Common myeloid progenitor, CD34-positive (primary cell): ENCODE measurements around the gene POT1.

ENCODE experiments used
- CTCF ChIA-PET: fragments of 350-600 bp; sonication (Branson Sonifier 250); formaldehyde crosslinking; loops from one replicate; lab custom pipeline; 2021; ENCODE audit warnings: antibody characterized with exemption; lab: Charles Lee
- POLR2A ChIA-PET: fragments of 350-600 bp; sonication (Branson Sonifier 250); formaldehyde crosslinking; loops from one replicate; lab custom pipeline; 2021; ENCODE audit warnings: antibody characterized with exemption; lab: Charles Lee
- DNase-seq, 3 donors: peaks; one replicate each; pipeline versions ENCODE4 v3.0.0 to v3.0.0-alpha.2; 2013
- H3K27ac ChIP-seq, 2 experiments: 1 replicate in 1 of 2; 2 replicates in 1 of 2; pipeline ENCODE4 v1.7.0; 2013; ENCODE audit warnings: inconsistent platforms in 2 of 2, low read length in 2 of 2, mild to moderate bottlenecking in 2 of 2, low read depth in 1 of 2, moderate library complexity in 1 of 2; ENCODE audit not compliant: severe bottlenecking in 2 of 2, insufficient read depth in 1 of 2, poor library complexity in 1 of 2
- H3K27me3 ChIP-seq, 5 experiments: replicated peaks in 2 of 5; 1 replicate in 3 of 5; 2 replicates in 2 of 5; pipeline versions ENCODE4 v1.6.1 to v1.7.0; 2013; ENCODE audit warnings: low read length in 4 of 5, mild to moderate bottlenecking in 2 of 5, moderate library complexity in 2 of 5, inconsistent platforms in 1 of 5; ENCODE audit not compliant: insufficient read depth in 5 of 5, control insufficient read depth in 4 of 5
- H3K36me3 ChIP-seq, 4 experiments: 1 replicate in 2 of 4; 2 replicates in 2 of 4; pipeline versions ENCODE4 v1.6.1 to v1.7.0; 2013; ENCODE audit warnings: low read length in 3 of 4, control low read depth in 1 of 4, mild to moderate bottlenecking in 1 of 4; ENCODE audit not compliant: control insufficient read depth in 4 of 4, insufficient read depth in 4 of 4
- H3K4me1 ChIP-seq, 4 experiments: 1 replicate in 3 of 4; 2 replicates in 1 of 4; pipeline versions ENCODE4 v1.6.1 to v1.7.1; 2013; ENCODE audit warnings: low read length in 3 of 4, mild to moderate bottlenecking in 3 of 4, control low read depth in 1 of 4, inconsistent platforms in 1 of 4, moderate library complexity in 1 of 4; ENCODE audit not compliant: control insufficient read depth in 4 of 4, insufficient read depth in 4 of 4; ENCODE audit errors: control extremely low read depth in 1 of 4
- H3K4me3 ChIP-seq, 7 experiments: 1 replicate in 4 of 7; 2 replicates in 3 of 7; pipeline versions ENCODE4 v1.5.1 to v1.7.0; 2013; ENCODE audit warnings: mild to moderate bottlenecking in 7 of 7, low read length in 6 of 7, moderate library complexity in 6 of 7, inconsistent platforms in 2 of 7, low read depth in 2 of 7, control low read depth in 1 of 7; ENCODE audit not compliant: insufficient read depth in 4 of 7, control insufficient read depth in 1 of 7; ENCODE audit errors: extremely low read depth in 1 of 7
- H3K9me3 ChIP-seq, 5 experiments: 1 replicate in 4 of 5; 2 replicates in 1 of 5; pipeline versions ENCODE4 v1.6.1 to v1.7.1; 2013; ENCODE audit warnings: low read length in 4 of 5, mild to moderate bottlenecking in 2 of 5, inconsistent platforms in 1 of 5, low read depth in 1 of 5, moderate library complexity in 1 of 5; ENCODE audit not compliant: control insufficient read depth in 4 of 5, insufficient read depth in 2 of 5; ENCODE audit errors: control extremely low read depth in 1 of 5
- WGBS: methylation state at CpG from one replicate; pipeline ENCODE4 v1.1.5; 2013; ENCODE audit not compliant: insufficient coverage; 5-methylcytosine and 5-hydroxymethylcytosine counted together

POT1 gene

DNA sequence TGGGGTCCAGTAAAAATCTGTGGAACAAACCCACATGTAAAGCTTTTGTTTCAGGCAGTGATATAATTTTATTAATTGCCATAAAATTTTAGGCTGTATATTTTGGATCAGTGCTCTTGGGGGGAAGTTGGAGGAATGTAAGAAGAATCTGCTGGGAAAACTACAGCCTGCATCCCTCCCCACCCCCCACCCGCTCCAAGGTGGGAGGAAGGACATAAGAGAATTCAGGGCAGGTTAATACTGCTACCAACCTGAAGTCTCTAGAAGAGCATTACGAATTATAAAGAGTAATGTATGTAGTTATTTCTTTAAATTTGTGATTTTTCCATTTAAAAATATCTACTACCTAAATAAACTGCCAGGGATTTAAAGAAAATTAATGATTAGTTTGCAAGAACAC is 116.9 kb downstream of the POT1 start:
- CTCF ChIA-PET = no interaction called here
- Histone ChIP-seq H3K9me3 (no peaks in the 10 kb centered on the region), H3K27ac (no peak overlapping the region), H3K4me3 (no peak overlapping the region), H3K36me3 (no peaks in the 10 kb centered on the region), H3K4me1 (no peaks in the 10 kb centered on the region), H3K27me3 (no peaks in the 10 kb centered on the region)
- POLR2A ChIA-PET = no interaction called here
- WGBS = no CpG with 5 or more reads among the region's 2 CpGs
- DNase-seq = no peak

DNA sequence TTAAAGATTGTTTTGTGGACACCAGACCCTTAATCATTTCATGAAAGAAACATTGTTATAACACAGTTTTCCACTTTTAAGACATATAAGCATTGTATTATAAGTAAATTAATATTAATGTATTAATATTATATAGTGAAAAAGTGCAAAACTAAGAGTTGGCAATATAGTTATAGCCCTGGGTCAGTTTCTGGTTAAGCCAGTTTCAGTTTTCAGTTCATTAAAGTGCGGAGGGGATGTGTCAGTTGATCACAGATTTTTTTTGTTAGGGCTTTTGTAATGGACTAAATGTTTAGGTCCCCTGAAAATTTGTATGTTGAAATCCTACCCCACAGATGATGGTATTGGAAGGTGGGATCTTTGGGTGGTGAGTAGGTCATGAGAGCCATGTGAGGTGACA is 118.3 kb downstream of the POT1 start:
- no peak overlapping the region for H3K27ac ChIP-seq
- no peaks in the 10 kb centered on the region for H3K4me1 ChIP-seq
- no peaks in the 10 kb centered on the region for H3K27me3 ChIP-seq
- H3K9me3 ChIP-seq = no peaks in the 10 kb centered on the region
- ChIA-PET CTCF (no interaction called here), POLR2A (no interaction called here)
- WGBS = no CpG with 5 or more reads among the region's 1 CpG
- no peaks in the 10 kb centered on the region for H3K36me3 ChIP-seq
- H3K4me3 ChIP-seq = no peak overlapping the region
- DNase-seq = no peak

DNA sequence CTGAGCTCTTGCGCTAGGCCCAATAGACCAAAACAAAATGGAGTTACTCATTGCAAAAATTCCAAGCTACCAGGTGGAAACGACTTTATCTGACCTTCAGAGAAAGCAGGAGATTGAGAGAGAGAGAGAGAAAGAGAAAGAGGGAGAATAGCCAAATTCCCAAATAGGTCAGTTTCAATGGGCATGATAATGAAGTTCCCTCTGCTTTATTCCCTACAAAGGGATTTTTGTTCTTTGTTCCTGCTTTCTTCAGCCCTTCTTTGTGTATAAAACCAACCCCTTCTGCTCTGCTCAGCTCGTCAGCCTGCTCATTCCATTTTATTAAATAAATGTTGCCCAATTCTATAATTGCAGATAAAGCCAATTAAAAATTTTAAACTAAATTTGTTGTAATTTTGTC is 119.0 kb downstream of the POT1 start:
- no peak for DNase-seq
- no peaks in the 10 kb centered on the region for H3K36me3 ChIP-seq
- H3K4me3 ChIP-seq = no peak overlapping the region
- no peak overlapping the region for H3K27ac ChIP-seq
- no peaks in the 10 kb centered on the region for H3K9me3 ChIP-seq
- no peaks in the 10 kb centered on the region for H3K4me1 ChIP-seq
- H3K27me3 ChIP-seq = no peaks in the 10 kb centered on the region
- 90% methylated on average over 2 of the region's 3 CpGs for WGBS
- CTCF ChIA-PET = no interaction called here
- POLR2A ChIA-PET = no interaction called here

DNA sequence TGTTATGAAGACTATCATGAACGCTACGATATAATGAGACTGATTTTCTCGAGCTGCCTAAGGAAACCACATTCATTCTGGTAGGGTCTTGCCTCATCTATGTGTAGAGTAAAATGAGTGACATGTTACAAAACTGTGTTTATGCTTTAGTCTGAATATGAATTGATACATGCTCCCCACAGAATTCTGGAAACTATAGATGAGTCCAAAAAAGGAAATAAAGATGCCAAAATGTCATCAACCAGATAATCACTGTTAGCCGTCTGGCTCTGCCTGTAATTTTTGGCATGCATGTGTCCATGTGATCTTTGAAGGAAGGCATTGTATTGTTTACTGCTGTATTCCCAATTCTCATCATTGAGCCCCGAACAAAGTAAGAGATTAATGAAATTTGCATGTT is 121.4 kb downstream of the POT1 start:
- H3K9me3 ChIP-seq = no peaks in the 10 kb centered on the region
- ChIA-PET POLR2A (no interaction called here), CTCF (no interaction called here)
- no peaks in the 10 kb centered on the region for H3K4me1 ChIP-seq
- H3K36me3 ChIP-seq = no peaks in the 10 kb centered on the region
- WGBS = no CpG with 5 or more reads among the region's 5 CpGs
- DNase-seq = no peak
- H3K4me3 ChIP-seq = no peak overlapping the region
- H3K27ac ChIP-seq = no peak overlapping the region
- H3K27me3 ChIP-seq = no peaks in the 10 kb centered on the region

DNA sequence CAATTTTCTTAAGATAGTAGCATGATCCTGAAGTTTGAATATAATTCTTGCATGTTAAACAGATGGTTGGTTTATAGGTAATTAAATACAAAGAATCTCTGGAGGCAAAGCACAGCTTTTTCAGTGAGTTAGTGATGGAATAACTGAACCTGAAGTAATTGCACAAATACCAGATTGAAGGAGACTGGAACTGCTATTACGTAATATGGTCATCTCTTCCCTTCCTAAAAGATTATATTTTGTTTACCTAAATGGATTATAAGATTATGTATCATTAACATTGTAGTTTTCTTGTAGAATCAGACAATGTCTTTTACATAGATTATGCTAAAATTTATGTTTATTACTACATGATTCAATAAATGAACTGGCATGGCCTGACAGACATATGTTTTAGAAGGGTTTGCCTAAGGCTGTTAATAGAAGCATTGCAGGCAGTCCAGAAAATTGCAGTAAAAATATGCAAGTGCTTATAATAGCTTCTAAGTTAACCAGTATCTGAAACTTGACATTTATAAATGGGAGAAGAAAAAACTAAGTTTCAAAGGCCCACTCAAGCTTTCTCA is 128.2 kb downstream of the POT1 start:
- no peaks in the 10 kb centered on the region for H3K27me3 ChIP-seq
- no peak overlapping the region for H3K4me3 ChIP-seq
- POLR2A ChIA-PET = no interaction called here
- CTCF ChIA-PET = no interaction called here
- H3K4me1 ChIP-seq = no peaks in the 10 kb centered on the region
- WGBS = no CpG with 5 or more reads among the region's 1 CpG
- H3K36me3 ChIP-seq = no peaks in the 10 kb centered on the region
- no peak for DNase-seq
- no peaks in the 10 kb centered on the region for H3K9me3 ChIP-seq
- no peak overlapping the region for H3K27ac ChIP-seq

DNA sequence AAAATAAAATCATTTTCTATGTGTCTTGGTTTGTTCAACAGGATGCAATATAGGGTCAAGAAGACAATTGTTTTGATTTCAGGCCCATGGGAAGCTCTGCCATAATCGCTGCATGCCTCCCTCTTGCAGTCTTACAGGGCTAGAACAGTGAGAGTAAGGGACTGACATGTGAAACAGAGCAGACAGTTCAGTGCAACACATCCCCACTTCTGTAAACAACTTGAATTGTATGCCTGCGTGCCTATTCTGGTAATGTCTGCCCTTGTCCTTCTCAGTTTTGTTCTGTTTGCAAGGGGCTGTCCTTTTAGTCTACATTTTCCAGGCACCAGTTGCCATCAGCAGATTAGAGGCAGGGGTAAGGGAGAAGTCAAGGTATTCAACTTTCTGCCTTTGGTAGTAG is 129.2 kb downstream of the POT1 start:
- WGBS = 94% methylated on average over 2 of the region's 2 CpGs
- no peaks in the 10 kb centered on the region for H3K27me3 ChIP-seq
- ChIA-PET POLR2A (no interaction called here), CTCF (no interaction called here)
- no peaks in the 10 kb centered on the region for H3K4me1 ChIP-seq
- no peak overlapping the region for H3K4me3 ChIP-seq
- DNase-seq = no peak
- H3K27ac ChIP-seq = no peak overlapping the region
- H3K36me3 ChIP-seq = no peaks in the 10 kb centered on the region
- peaks cover 0 to 4% (median 0%) of the 10 kb centered on the region in 5 experiments for H3K9me3 ChIP-seq

DNA sequence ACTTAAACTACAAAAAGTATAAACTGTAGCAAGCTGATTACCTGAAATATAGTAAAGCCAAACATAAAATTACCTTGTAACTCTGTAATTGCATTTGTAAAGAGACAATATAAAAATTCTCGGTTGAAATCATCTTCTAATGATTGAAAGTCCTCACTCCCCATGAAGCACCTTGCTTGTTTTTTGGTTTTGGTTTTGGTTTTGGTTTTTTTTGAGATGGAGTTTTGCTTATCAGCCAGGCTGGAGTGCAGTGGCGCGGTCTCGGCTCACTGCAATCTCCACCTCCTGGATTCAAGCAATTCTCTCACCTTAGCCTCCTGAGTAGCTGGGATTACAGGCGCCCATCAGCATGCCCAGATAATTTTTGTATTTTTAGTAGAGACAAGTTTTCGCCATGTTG is 130.2 kb downstream of the POT1 start:
- ChIA-PET POLR2A (no interaction called here), CTCF (no interaction called here)
- Histone ChIP-seq H3K9me3 (peaks cover 0 to 4% (median 0%) of the 10 kb centered on the region in 5 experiments), H3K36me3 (no peaks in the 10 kb centered on the region), H3K4me3 (no peak overlapping the region), H3K4me1 (no peaks in the 10 kb centered on the region), H3K27ac (no peak overlapping the region), H3K27me3 (no peaks in the 10 kb centered on the region)
- no peak for DNase-seq
- 100% methylated on average over 2 of the region's 6 CpGs for WGBS
